ENCODE results near the gene MAG.

DNA sequence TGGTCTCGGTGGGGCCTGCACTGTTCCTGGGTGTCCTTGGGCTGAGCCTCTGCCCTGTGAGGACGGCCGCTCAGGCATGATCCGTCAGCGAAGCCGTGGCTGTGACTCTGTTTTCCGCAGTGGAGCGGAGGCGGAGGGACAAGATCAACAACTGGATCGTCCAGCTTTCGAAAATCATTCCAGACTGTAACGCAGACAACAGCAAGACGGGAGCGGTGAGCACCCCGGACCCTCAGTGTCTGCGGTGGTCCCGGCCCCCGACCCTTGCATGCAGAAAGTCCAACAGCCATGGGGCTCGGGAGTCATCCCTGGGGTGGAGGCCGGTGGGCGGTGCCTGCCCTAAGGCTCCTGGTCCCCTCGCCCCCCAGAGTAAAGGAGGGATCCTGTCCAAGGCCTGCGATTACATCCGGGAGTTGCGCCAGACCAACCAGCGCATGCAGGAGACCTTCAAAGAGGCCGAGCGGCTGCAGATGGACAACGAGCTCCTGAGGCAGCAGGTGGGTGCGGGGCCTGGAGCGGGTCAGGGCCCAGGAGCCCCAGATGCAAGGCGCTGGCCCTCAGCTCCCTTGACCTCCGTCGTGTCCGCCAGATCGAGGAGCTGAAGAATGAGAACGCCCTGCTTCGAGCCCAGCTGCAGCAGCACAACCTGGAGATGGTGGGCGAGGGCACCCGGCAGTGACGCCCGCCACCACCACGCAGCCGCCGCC is 13.2 kb upstream of the MAG start:
- TF ChIP-seq, protein P1, sequence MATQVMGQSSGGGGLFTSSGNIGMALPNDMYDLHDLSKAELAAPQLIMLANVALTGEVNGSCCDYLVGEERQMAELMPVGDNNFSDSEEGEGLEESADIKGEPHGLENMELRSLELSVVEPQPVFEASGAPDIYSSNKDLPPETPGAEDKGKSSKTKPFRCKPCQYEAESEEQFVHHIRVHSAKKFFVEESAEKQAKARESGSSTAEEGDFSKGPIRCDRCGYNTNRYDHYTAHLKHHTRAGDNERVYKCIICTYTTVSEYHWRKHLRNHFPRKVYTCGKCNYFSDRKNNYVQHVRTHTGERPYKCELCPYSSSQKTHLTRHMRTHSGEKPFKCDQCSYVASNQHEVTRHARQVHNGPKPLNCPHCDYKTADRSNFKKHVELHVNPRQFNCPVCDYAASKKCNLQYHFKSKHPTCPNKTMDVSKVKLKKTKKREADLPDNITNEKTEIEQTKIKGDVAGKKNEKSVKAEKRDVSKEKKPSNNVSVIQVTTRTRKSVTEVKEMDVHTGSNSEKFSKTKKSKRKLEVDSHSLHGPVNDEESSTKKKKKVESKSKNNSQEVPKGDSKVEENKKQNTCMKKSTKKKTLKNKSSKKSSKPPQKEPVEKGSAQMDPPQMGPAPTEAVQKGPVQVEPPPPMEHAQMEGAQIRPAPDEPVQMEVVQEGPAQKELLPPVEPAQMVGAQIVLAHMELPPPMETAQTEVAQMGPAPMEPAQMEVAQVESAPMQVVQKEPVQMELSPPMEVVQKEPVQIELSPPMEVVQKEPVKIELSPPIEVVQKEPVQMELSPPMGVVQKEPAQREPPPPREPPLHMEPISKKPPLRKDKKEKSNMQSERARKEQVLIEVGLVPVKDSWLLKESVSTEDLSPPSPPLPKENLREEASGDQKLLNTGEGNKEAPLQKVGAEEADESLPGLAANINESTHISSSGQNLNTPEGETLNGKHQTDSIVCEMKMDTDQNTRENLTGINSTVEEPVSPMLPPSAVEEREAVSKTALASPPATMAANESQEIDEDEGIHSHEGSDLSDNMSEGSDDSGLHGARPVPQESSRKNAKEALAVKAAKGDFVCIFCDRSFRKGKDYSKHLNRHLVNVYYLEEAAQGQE (IDR thresholded peaks at IDR 0.05; ENCODE audit: insufficient replicate concordance, low read depth) = no peak
- TF ChIP-seq, protein P2, sequence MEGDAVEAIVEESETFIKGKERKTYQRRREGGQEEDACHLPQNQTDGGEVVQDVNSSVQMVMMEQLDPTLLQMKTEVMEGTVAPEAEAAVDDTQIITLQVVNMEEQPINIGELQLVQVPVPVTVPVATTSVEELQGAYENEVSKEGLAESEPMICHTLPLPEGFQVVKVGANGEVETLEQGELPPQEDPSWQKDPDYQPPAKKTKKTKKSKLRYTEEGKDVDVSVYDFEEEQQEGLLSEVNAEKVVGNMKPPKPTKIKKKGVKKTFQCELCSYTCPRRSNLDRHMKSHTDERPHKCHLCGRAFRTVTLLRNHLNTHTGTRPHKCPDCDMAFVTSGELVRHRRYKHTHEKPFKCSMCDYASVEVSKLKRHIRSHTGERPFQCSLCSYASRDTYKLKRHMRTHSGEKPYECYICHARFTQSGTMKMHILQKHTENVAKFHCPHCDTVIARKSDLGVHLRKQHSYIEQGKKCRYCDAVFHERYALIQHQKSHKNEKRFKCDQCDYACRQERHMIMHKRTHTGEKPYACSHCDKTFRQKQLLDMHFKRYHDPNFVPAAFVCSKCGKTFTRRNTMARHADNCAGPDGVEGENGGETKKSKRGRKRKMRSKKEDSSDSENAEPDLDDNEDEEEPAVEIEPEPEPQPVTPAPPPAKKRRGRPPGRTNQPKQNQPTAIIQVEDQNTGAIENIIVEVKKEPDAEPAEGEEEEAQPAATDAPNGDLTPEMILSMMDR (IDR thresholded peaks at IDR 0.05; ENCODE audit: insufficient read depth, low read length) = no peak

Measured in HL-60 (cell line).